Left ventricle myocardium inferior (tissue), 1 donor: ENCODE measurements around the gene KMO. TPM values are rescaled to one million over a fixed set of nuclear protein-coding genes. Genes with fewer than 3 reads are reported as not detected.

Source experiments
- DNase-seq: peaks from one replicate; pipeline ENCODE4 v3.0.0-alpha.2; 2020
- H3K27ac ChIP-seq: fragments of 200-600 bp; replicated peaks from 2 replicates; pipeline ENCODE4 v1.8.0; 2021
- H3K27me3 ChIP-seq: fragments of 200-600 bp; 2 replicates; pipeline ENCODE4 v1.8.0; 2021; ENCODE audit warnings: low read depth
- H3K36me3 ChIP-seq: fragments of 200-600 bp; 2 replicates; pipeline ENCODE4 v1.8.0; 2021
- H3K4me1 ChIP-seq: fragments of 200-600 bp; 2 replicates; pipeline ENCODE4 v1.8.0; 2021
- H3K4me3 ChIP-seq: fragments of 200-600 bp; 2 replicates; pipeline ENCODE4 v1.8.0; 2021; ENCODE audit warnings: mild to moderate bottlenecking, moderate library complexity
- H3K9me3 ChIP-seq: fragments of 200-600 bp; replicated peaks from 2 replicates; pipeline ENCODE4 v1.8.0; 2021
- CTCF ChIP-seq: fragments of 200-600 bp; IDR thresholded peaks from 2 replicates; pipeline ENCODE4 v1.8.0; 2021; ENCODE audit warnings: antibody characterized with exemption, mild to moderate bottlenecking, borderline replicate concordance
- intact Hi-C: fragments of 100-400 bp; cut with micrococcal nuclease; formaldehyde crosslinking; loops from one replicate; pipeline ENCODE4 v1.11.0; 2022
- total RNA-seq: library from RNA; stranded (reverse); fragmentation: NEBNext Ultra II Directional; extraction: Animal tissue kit (Norgen Biotek cat#: 25700); gene quantifications from one replicate; pipeline ENCODE4 v1.2.1, GENCODE V29; 2021
- donor health status: DM: no; HTN: yes; CAD: no; lungs with severe emphysema.

KMO gene
- total RNA-seq, 1 donor from 2014 or later: not detected

DNA sequence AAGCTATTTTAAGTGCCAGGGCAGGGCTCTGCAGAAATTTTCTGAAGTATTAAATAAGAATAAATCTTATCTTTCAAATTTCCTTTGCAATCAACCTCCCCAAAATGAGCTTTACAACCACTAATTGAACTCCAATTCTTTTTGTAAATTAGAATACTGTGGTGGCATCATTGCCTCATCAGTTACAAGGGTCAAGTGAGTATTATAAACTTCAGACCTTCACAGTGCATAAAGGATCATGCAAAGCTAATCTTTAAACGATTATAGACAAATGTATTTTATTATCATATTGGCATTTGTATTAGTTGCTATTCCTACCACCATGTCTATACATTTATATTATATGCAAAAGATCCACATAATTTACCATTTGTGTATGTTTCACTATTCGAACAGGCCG, 100.8 kb downstream of the KMO start:
- DNase-seq: no peak
- H3K27ac ChIP-seq: no peak overlapping the region
- no peak for TF ChIP-seq CTCF
- H3K4me1 ChIP-seq: peaks cover 2% of the 10 kb centered on the region
- H3K9me3 ChIP-seq: no peaks in the 10 kb centered on the region
- H3K4me3 ChIP-seq: no peak overlapping the region
- intact Hi-C loops: no loop called here
- H3K27me3 ChIP-seq: no peaks in the 10 kb centered on the region
- H3K36me3 ChIP-seq: peaks cover 6% of the 10 kb centered on the region

DNA sequence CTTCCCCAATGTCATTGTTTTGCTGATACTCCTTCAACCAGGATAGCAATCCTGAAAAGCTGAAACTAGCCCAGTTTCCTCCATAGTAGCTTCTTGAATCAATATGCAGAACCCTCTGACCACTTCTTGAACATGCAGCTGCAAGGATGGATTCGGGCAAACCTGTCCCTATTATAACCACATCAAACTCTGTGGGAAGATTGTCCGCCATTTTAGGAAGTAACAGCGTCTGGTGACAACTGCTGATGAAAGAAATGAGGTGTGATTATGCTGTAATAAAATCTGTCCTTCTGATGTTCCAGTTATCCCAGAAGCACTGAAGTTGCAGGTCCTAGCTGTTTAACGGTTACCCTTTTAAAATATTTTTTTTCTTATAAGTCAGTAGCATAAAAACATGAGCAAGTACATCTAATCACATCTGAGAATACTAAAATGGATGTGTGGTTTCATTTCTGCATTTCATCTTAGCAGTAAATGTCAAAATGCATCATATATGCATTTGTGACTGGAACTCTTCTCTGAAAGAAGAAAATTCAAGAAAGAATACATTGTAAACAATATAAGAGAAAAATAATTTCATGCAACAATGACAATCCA, 103.5 kb downstream of the KMO start:
- Histone ChIP-seq H3K4me1 (peaks cover 23% of the 10 kb centered on the region), H3K4me3 (no peak overlapping the region), H3K9me3 (no peaks in the 10 kb centered on the region), H3K36me3 (peaks cover 6% of the 10 kb centered on the region), H3K27me3 (no peaks in the 10 kb centered on the region), H3K27ac (no peak overlapping the region)
- intact Hi-C loops: no loop called here
- no peak for TF ChIP-seq CTCF
- DNase-seq: no peak

GRCh38 chr1:241636291-241636690, 104.1 kb downstream of the KMO start:
- H3K27me3 ChIP-seq: no peaks in the 10 kb centered on the region
- H3K4me1 ChIP-seq: peaks cover 26% of the 10 kb centered on the region
- H3K9me3 ChIP-seq: no peaks in the 10 kb centered on the region
- TF ChIP-seq CTCF: no peak
- H3K36me3 ChIP-seq: peaks cover 6% of the 10 kb centered on the region
- H3K4me3 ChIP-seq: no peak overlapping the region
- no peak for DNase-seq
- intact Hi-C loops: no loop called here
- no peak overlapping the region for H3K27ac ChIP-seq

DNA sequence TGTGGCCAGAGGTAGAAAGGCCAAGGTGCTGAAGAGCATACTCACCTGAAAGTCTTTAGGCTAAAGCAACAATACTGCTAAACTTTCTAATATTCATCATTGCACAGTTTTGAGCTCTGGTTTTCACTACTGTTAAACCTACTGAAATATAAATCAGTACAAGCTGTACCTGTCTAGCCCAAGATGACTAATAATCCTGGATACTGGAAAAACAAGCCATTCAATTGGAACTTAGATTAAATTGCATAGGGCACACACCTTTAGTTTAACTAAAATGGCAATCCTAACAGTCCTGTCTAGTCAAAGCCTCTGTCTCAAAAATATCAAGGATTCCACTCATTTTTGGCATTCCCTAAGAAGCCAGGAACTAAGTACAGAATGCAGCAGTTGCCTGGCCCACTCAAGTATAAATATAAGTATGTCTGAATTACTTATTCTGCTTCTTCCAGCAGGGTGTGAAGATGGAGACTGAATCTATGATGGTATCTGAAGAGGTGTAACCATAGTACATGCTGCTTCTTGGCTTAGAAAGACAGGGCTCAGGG, 104.9 kb downstream of the KMO start:
- H3K27ac ChIP-seq: no peak overlapping the region
- H3K36me3 ChIP-seq: peaks cover 6% of the 10 kb centered on the region
- H3K9me3 ChIP-seq: peaks cover 8% of the 10 kb centered on the region
- intact Hi-C loops: no loop called here
- TF ChIP-seq CTCF: no peak
- H3K4me3 ChIP-seq: no peak overlapping the region
- H3K27me3 ChIP-seq: no peaks in the 10 kb centered on the region
- H3K4me1 ChIP-seq: peaks cover 26% of the 10 kb centered on the region
- no peak for DNase-seq

DNA sequence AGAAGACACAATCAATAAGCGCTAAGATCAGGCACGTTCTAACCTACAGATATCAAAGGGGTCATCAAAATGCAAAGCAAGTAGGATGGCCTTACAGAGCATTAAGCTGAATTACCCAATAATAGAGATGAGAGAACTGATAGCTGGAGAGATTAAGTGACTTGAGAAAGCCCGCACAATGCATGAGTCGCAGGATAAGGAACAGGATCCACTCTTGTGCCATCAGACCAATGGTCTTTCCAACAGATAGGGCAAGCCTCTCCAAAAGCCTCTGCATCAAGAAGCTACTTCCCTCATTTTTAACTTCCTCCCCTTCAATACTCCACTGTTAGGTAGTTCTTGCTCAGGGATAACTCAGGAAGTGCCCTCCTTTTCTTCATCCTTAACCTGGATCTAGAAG, 105.4 kb downstream of the KMO start:
- no peak for TF ChIP-seq CTCF
- H3K4me1 ChIP-seq: peaks cover 26% of the 10 kb centered on the region
- H3K36me3 ChIP-seq: peaks cover 6% of the 10 kb centered on the region
- no peaks in the 10 kb centered on the region for H3K27me3 ChIP-seq
- H3K27ac ChIP-seq: no peak overlapping the region
- DNase-seq: no peak
- peaks cover 12% of the 10 kb centered on the region for H3K9me3 ChIP-seq
- intact Hi-C loops: no loop called here
- H3K4me3 ChIP-seq: no peak overlapping the region
